Fibroblast of mammary gland (primary cell): ENCODE data around the gene GRIA1.

ENCODE experiments used
- DNase-seq: peaks from one replicate; pipeline ENCODE4 v3.0.0-alpha.2; 2010; ENCODE audit warnings: low read depth
- H3K4me3 ChIP-seq: 2 replicates; pipeline ENCODE4 v1.5.1; 2011; ENCODE audit warnings: low read depth, mild to moderate bottlenecking, low read length, moderate library complexity; ENCODE audit not compliant: control insufficient read depth
- TF ChIP-seq, protein P1 (sequence below): conservative IDR thresholded peaks from 2 replicates; pipeline ENCODE4 v1.5.1; 2011; ENCODE audit warnings: low read depth, low read length, inconsistent platforms; ENCODE audit not compliant: control insufficient read depth, insufficient read depth

Gene GRIA1

DNA sequence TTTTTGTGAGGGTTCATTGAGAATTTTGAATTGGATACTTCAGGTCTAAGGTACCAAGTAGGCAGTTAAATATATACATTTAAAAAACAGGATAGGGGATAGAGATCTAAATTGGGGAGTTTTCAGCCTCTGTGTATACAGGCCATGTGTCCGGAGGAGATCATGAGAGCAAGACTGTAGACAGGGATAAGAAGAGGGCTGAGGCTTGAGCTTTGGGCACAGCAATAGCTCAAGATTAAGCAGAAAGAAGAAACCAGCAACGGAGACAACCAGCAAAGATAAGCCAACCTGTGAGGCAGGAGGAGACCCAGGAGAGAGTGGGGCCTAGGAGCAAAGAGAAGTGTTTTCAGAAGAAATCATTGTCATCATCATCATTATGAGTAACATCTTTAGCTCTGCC is 258.4 kb downstream of the GRIA1 start:
- no peak overlapping the region for H3K4me3 ChIP-seq
- DNase-seq, result no peak
- TF ChIP-seq, protein P1, sequence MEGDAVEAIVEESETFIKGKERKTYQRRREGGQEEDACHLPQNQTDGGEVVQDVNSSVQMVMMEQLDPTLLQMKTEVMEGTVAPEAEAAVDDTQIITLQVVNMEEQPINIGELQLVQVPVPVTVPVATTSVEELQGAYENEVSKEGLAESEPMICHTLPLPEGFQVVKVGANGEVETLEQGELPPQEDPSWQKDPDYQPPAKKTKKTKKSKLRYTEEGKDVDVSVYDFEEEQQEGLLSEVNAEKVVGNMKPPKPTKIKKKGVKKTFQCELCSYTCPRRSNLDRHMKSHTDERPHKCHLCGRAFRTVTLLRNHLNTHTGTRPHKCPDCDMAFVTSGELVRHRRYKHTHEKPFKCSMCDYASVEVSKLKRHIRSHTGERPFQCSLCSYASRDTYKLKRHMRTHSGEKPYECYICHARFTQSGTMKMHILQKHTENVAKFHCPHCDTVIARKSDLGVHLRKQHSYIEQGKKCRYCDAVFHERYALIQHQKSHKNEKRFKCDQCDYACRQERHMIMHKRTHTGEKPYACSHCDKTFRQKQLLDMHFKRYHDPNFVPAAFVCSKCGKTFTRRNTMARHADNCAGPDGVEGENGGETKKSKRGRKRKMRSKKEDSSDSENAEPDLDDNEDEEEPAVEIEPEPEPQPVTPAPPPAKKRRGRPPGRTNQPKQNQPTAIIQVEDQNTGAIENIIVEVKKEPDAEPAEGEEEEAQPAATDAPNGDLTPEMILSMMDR, result no peak

- peak; percentile 48 for DNase-seq
- TF ChIP-seq, protein P1, result no peak
- H3K4me3 ChIP-seq, result no peak overlapping the region
Measured at GRCh38 chr5:153749960-153750359, 259.5 kb downstream of the GRIA1 start.

GRCh38 chr5:153751251-153751650 is 260.8 kb downstream of the GRIA1 start:
- H3K4me3 ChIP-seq, result no peak overlapping the region
- TF ChIP-seq, protein P1, result no peak
- DNase-seq, result no peak

DNA sequence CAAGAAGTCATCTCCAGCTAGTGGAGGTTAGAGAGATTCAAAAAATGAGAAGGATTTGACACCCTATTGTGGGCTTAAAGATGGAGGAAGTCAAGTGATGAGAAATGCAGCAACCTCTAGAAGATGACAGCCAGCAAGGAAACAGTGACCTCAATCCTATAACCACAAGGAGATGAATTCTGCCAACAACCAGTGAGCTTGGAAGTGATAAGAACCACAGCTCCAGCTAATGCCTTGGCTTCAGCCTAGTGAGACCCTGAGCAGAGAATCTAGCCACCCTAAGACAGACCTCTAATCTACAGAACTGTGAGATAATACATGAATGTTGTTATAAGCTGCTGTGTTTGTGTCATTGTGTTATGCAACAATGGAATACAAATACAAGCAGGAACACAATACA is 262.4 kb downstream of the GRIA1 start:
- H3K4me3 ChIP-seq, result no peak overlapping the region
- DNase-seq, result peak; percentile 21
- TF ChIP-seq, protein P1, result no peak

DNA sequence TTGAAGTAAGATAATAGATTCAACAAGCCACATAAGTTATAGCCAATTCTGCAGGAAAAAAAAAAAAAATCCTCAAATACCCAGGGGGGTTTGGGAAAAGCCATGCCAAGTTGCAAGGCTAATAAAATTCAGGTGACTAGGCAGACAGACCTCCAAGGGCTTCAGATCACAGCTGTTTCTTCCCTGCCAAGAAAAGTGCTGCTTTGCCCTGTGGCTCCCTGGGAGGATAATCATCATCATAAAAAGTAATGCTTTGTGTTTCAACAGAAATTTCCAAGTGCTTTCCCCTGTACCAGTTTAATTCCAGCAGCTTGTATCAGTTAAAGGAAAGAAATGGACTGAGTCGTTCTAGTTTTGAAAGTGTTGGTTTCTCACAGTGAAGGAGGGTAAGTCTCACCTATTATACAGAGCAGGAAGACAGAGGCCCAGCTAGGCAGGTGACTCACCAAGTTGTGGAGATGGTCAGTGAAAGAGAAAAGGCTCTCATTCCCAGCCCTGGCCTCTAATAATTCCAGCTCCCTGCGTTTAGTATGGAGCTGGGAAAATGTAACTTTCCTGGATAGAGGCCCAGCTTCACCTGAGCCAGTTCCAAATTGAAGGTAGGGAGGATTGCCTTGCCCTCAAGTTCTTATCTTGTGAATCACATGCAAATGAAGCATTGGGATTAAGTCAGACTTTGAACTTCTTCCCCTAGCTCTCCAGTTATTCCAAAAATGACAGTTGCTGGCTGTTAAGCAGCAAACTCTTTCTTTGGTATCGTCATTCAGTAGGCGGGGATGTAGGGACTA is 263.4 kb downstream of the GRIA1 start:
- peak; percentile 3 for DNase-seq
- no peak overlapping the region for H3K4me3 ChIP-seq
- TF ChIP-seq, protein P1, result no peak

- TF ChIP-seq, protein P1, result no peak
- H3K4me3 ChIP-seq, result no peak overlapping the region
- peak; percentile 12 for DNase-seq
Measured at GRCh38 chr5:153755913-153756500, 265.5 kb downstream of the GRIA1 start.
